Activated T-cell treated with anti-CD3 and anti-CD28 coated beads, Interleukin-2, amount 50 U/mL, for 4 hours (primary cell): Measurements from ENCODE around the gene AP5S1. TPM values are rescaled to one million over a fixed set of nuclear protein-coding genes. Genes with fewer than 3 reads are reported as not detected.
A peak's percentile ranks its signal among the peaks of the same experiment; 100 is the strongest.

Experiments used
- ATAC-seq, 2 donors: fragments of 200-7000 bp; cut with Tn5 transposase; one replicate each; pipeline ENCODE4 v1.10.0; 2021
- DNase-seq: peaks from one replicate; pipeline ENCODE4 v3.0.0-alpha.2; 2020
- H3K27me3 Mint-ChIP-seq: one replicate; pipeline ENCODE4 v1.8.0; 2021; ENCODE audit warnings: low read depth, mixed read lengths
- H3K36me3 Mint-ChIP-seq: one replicate; pipeline ENCODE4 v1.8.0; 2022; ENCODE audit warnings: mixed read lengths; ENCODE audit not compliant: insufficient read depth
- H3K4me1 Mint-ChIP-seq: one replicate; pipeline ENCODE4 v1.8.0; 2021; ENCODE audit warnings: low read depth, mixed read lengths
- H3K4me3 Mint-ChIP-seq: one replicate; pipeline ENCODE4 v1.8.0; 2021; ENCODE audit warnings: mild to moderate bottlenecking, moderate library complexity, mixed read lengths
- H3K9me3 Mint-ChIP-seq: one replicate; pipeline ENCODE4 v1.8.0; 2021; ENCODE audit warnings: mixed read lengths
- total RNA-seq, 3 donors: library from RNA; stranded (reverse); gene quantifications; one replicate each; pipeline ENCODE4 v1.2.1, GENCODE V29; 2021

AP5S1 gene
- total RNA-seq = 10 to 100 TPM; 14.2 to 17.3 (median 14.7) TPM

- ATAC-seq (peak; percentile 91 to 93), DNase-seq (peak; percentile 86)
- Mint-ChIP-seq H3K9me3 (no peaks in the 10 kb centered on the region), H3K4me3 (peak within 1 kb of the TSS; percentile 84), H3K4me1 (peaks cover 37% of the 10 kb centered on the region), H3K27me3 (no peaks in the 10 kb centered on the region), H3K36me3 (peaks cover 4% of the 10 kb centered on the region)
Measured at GRCh38 chr20:3820048-3820900, at the start of gene AP5S1. AP5S1 (plus strand) TSS chr20:3820547; CDS start chr20:3822118, 1,571 bp downstream.

GRCh38 chr20:3771552-3772058 is 48.7 kb upstream of the AP5S1 start:
- no peaks in the 10 kb centered on the region for H3K27me3 Mint-ChIP-seq
- H3K4me3 Mint-ChIP-seq = no peak overlapping the region
- H3K4me1 Mint-ChIP-seq = peaks cover 12% of the 10 kb centered on the region
- DNase-seq (no peak), ATAC-seq (no peak)
- H3K36me3 Mint-ChIP-seq = no peaks in the 10 kb centered on the region
- H3K9me3 Mint-ChIP-seq = no peaks in the 10 kb centered on the region

GRCh38 chr20:3775457-3776108 is 44.8 kb upstream of the AP5S1 start:
- H3K4me1 Mint-ChIP-seq = peaks cover 13% of the 10 kb centered on the region
- H3K4me3 Mint-ChIP-seq = peak overlapping the region; percentile 37
- no peak for DNase-seq
- no peaks in the 10 kb centered on the region for H3K9me3 Mint-ChIP-seq
- no peak for ATAC-seq
- H3K27me3 Mint-ChIP-seq = peaks cover 9% of the 10 kb centered on the region
- no peaks in the 10 kb centered on the region for H3K36me3 Mint-ChIP-seq

GRCh38 chr20:3777381-3777715 is 43.0 kb upstream of the AP5S1 start:
- DNase-seq (no peak), ATAC-seq (peak; percentile 41 to 42)
- Mint-ChIP-seq H3K4me3 (peak overlapping the region; percentile 72), H3K9me3 (no peaks in the 10 kb centered on the region), H3K4me1 (peaks cover 27% of the 10 kb centered on the region), H3K36me3 (no peaks in the 10 kb centered on the region), H3K27me3 (peaks cover 9% of the 10 kb centered on the region)

- Mint-ChIP-seq H3K4me1 (peaks cover 29% of the 10 kb centered on the region), H3K9me3 (no peaks in the 10 kb centered on the region)
- ATAC-seq = peak; percentile 71 to 78
Measured at GRCh38 chr20:3777716-3778629, 42.4 kb upstream of the AP5S1 start.

GRCh38 chr20:3778976-3779375 is 41.4 kb upstream of the AP5S1 start:
- Mint-ChIP-seq H3K27me3 (peaks cover 9% of the 10 kb centered on the region), H3K36me3 (no peaks in the 10 kb centered on the region), H3K4me1 (peaks cover 34% of the 10 kb centered on the region), H3K4me3 (no peak overlapping the region), H3K9me3 (no peaks in the 10 kb centered on the region)
- DNase-seq (no peak), ATAC-seq (no peak)

More at GRCh38 chr20:3777716-3778629, 42.4 kb upstream of the AP5S1 start:
- DNase-seq = peak; percentile 38
- Mint-ChIP-seq H3K36me3 (no peaks in the 10 kb centered on the region), H3K4me3 (peak overlapping the region; percentile 72), H3K27me3 (peaks cover 9% of the 10 kb centered on the region)

- H3K27me3 Mint-ChIP-seq = peaks cover 9% of the 10 kb centered on the region
- H3K9me3 Mint-ChIP-seq = no peaks in the 10 kb centered on the region
- H3K4me3 Mint-ChIP-seq = peak within 1 kb of the TSS; percentile 52
- H3K4me1 Mint-ChIP-seq = peaks cover 44% of the 10 kb centered on the region
- DNase-seq (no peak), ATAC-seq (peak; percentile 42 to 43)
- peaks cover 6% of the 10 kb centered on the region for H3K36me3 Mint-ChIP-seq
Measured at GRCh38 chr20:3781153-3781910, 39.0 kb upstream of the AP5S1 start, which contains the start of gene SPEF1. SPEF1 (minus strand) TSS chr20:3781448; CDS start chr20:3781287, 161 bp downstream.

- H3K4me3 Mint-ChIP-seq = no peak overlapping the region
- H3K9me3 Mint-ChIP-seq = no peaks in the 10 kb centered on the region
- H3K4me1 Mint-ChIP-seq = peaks cover 41% of the 10 kb centered on the region
- peaks cover 9% of the 10 kb centered on the region for H3K27me3 Mint-ChIP-seq
- H3K36me3 Mint-ChIP-seq = peaks cover 6% of the 10 kb centered on the region
- DNase-seq (no peak), ATAC-seq (no peak)
Measured at GRCh38 chr20:3782597-3782996, 37.8 kb upstream of the AP5S1 start.

GRCh38 chr20:3783068-3783489 is 37.3 kb upstream of the AP5S1 start:
- H3K4me3 Mint-ChIP-seq = no peak overlapping the region
- peaks cover 43% of the 10 kb centered on the region for H3K4me1 Mint-ChIP-seq
- H3K9me3 Mint-ChIP-seq = no peaks in the 10 kb centered on the region
- peaks cover 9% of the 10 kb centered on the region for H3K27me3 Mint-ChIP-seq
- H3K36me3 Mint-ChIP-seq = peaks cover 6% of the 10 kb centered on the region
- DNase-seq (no peak), ATAC-seq (no peak)

GRCh38 chr20:3783511-3784195 is 36.7 kb upstream of the AP5S1 start:
- Mint-ChIP-seq H3K27me3 (peaks cover 7% of the 10 kb centered on the region), H3K36me3 (peaks cover 6% of the 10 kb centered on the region), H3K9me3 (no peaks in the 10 kb centered on the region), H3K4me1 (peaks cover 45% of the 10 kb centered on the region), H3K4me3 (no peak overlapping the region)
- no peak for DNase-seq
- no peak for ATAC-seq

- Mint-ChIP-seq H3K36me3 (peaks cover 6% of the 10 kb centered on the region), H3K4me1 (peaks cover 49% of the 10 kb centered on the region), H3K9me3 (no peaks in the 10 kb centered on the region), H3K4me3 (peak overlapping the region; percentile 69), H3K27me3 (peaks cover 1% of the 10 kb centered on the region)
- ATAC-seq = no peak
- no peak for DNase-seq
Measured at GRCh38 chr20:3784216-3784853, 36.0 kb upstream of the AP5S1 start.

GRCh38 chr20:3784863-3785239 is 35.5 kb upstream of the AP5S1 start:
- Mint-ChIP-seq H3K27me3 (no peaks in the 10 kb centered on the region), H3K4me3 (peak overlapping the region; percentile 69), H3K9me3 (no peaks in the 10 kb centered on the region), H3K4me1 (peaks cover 49% of the 10 kb centered on the region), H3K36me3 (peaks cover 6% of the 10 kb centered on the region)
- no peak for ATAC-seq
- no peak for DNase-seq
